ENCODE measurements around the gene DNAH9. TPM values are rescaled to one million over a fixed set of nuclear protein-coding genes. Genes with fewer than 3 reads are reported as not detected.

DNAH9 gene
- total RNA-seq, 6 experiments from 2014 or later = not detected

GRCh38 chr17:11739848-11740247, 141.6 kb downstream of the DNAH9 start:
- Histone ChIP-seq H3K4me1 (no peaks in the 10 kb centered on the region), H3K27me3 (no peaks in the 10 kb centered on the region), H3K27ac (no peak overlapping the region), H3K4me3 (no peak overlapping the region), H3K36me3 (no peaks in the 10 kb centered on the region), H3K9me3 (no peaks in the 10 kb centered on the region)
- WGBS (ENCODE audit: insufficient coverage, low coverage, low lambda C conversion rate, missing lambda C conversion rate) = 66% methylated on average over 6 of the region's 6 CpGs
- no peak for TF ChIP-seq POLR2A (IDR thresholded peaks at IDR 0.05)
- TF ChIP-seq CTCF (IDR thresholded peaks at IDR 0.05) = no peak
- ATAC-seq = no peak
- DNase-seq = no peak
- intact Hi-C loops (cut with DNase I) = no loop called here

GRCh38 chr17:11742886-11743285, 144.6 kb downstream of the DNAH9 start:
- Histone ChIP-seq H3K27me3 (no peaks in the 10 kb centered on the region), H3K36me3 (no peaks in the 10 kb centered on the region), H3K9me3 (no peaks in the 10 kb centered on the region), H3K4me3 (no peak overlapping the region), H3K4me1 (no peaks in the 10 kb centered on the region), H3K27ac (no peak overlapping the region)
- DNase-seq (no peak), ATAC-seq (peak in 3 of 4 donors; percentile 43 to 82 (median 80))
- TF ChIP-seq POLR2A (IDR thresholded peaks at IDR 0.05) = no peak
- TF ChIP-seq CTCF (IDR thresholded peaks at IDR 0.05) = peak; percentile 12 to 43 (median 34)
- 18% methylated on average over 4 of the region's 4 CpGs for WGBS (ENCODE audit: insufficient coverage, low coverage, low lambda C conversion rate, missing lambda C conversion rate)
- intact Hi-C loops (cut with DNase I) = no loop called here

- Histone ChIP-seq H3K36me3 (no peaks in the 10 kb centered on the region), H3K9me3 (no peaks in the 10 kb centered on the region), H3K27ac (no peak overlapping the region), H3K4me1 (no peaks in the 10 kb centered on the region), H3K4me3 (no peak overlapping the region), H3K27me3 (no peaks in the 10 kb centered on the region)
- intact Hi-C loops (cut with DNase I) = no loop called here
- ATAC-seq (no peak), DNase-seq (no peak)
- 76% methylated on average over 9 of the region's 11 CpGs for WGBS (ENCODE audit: insufficient coverage, low coverage, low lambda C conversion rate, missing lambda C conversion rate)
- TF ChIP-seq CTCF (IDR thresholded peaks at IDR 0.05) (no peak), POLR2A (IDR thresholded peaks at IDR 0.05) (no peak)
Measured at GRCh38 chr17:11744696-11745095, 146.4 kb downstream of the DNAH9 start.

- TF ChIP-seq POLR2A (IDR thresholded peaks at IDR 0.05) = no peak
- no peak for TF ChIP-seq CTCF (IDR thresholded peaks at IDR 0.05)
- no peaks in the 10 kb centered on the region for H3K9me3 ChIP-seq
- intact Hi-C loops (cut with DNase I) = no loop called here
- DNase-seq = no peak
- H3K4me1 ChIP-seq = no peaks in the 10 kb centered on the region
- H3K27me3 ChIP-seq = no peaks in the 10 kb centered on the region
- no peak overlapping the region for H3K4me3 ChIP-seq
- no peaks in the 10 kb centered on the region for H3K36me3 ChIP-seq
- H3K27ac ChIP-seq = no peak overlapping the region
- WGBS (ENCODE audit: insufficient coverage, low coverage, low lambda C conversion rate, missing lambda C conversion rate) = 31% methylated on average over 1 of the region's 7 CpGs
- ATAC-seq = no peak
Measured at GRCh38 chr17:11747441-11747840, 149.2 kb downstream of the DNAH9 start.

GRCh38 chr17:11757815-11758214, 159.5 kb downstream of the DNAH9 start:
- ATAC-seq = no peak
- 24% methylated on average over 4 of the region's 5 CpGs for WGBS (ENCODE audit: insufficient coverage, low coverage, low lambda C conversion rate, missing lambda C conversion rate)
- H3K4me3 ChIP-seq = no peak overlapping the region
- H3K27ac ChIP-seq = no peak overlapping the region
- H3K36me3 ChIP-seq = no peaks in the 10 kb centered on the region
- DNase-seq = no peak
- no peaks in the 10 kb centered on the region for H3K27me3 ChIP-seq
- no peaks in the 10 kb centered on the region for H3K9me3 ChIP-seq
- intact Hi-C loops (cut with DNase I) = no loop called here
- no peak for TF ChIP-seq CTCF (IDR thresholded peaks at IDR 0.05)
- no peak for TF ChIP-seq POLR2A (IDR thresholded peaks at IDR 0.05)
- H3K4me1 ChIP-seq = no peaks in the 10 kb centered on the region

Measured in right lobe of liver (tissue), 6 donors.